ENCODE results near the gene ZNF766. TPM values are rescaled to one million over a fixed set of nuclear protein-coding genes. Genes with fewer than 3 reads are reported as not detected.

ZNF766 gene
- total and polyA plus RNA-seq, 9 of the 15 experiments (the other 6 are each of a cell fraction or from before 2014, with no cell fraction given), result 6.7 to 23.0 (median 11.2) TPM

DNA sequence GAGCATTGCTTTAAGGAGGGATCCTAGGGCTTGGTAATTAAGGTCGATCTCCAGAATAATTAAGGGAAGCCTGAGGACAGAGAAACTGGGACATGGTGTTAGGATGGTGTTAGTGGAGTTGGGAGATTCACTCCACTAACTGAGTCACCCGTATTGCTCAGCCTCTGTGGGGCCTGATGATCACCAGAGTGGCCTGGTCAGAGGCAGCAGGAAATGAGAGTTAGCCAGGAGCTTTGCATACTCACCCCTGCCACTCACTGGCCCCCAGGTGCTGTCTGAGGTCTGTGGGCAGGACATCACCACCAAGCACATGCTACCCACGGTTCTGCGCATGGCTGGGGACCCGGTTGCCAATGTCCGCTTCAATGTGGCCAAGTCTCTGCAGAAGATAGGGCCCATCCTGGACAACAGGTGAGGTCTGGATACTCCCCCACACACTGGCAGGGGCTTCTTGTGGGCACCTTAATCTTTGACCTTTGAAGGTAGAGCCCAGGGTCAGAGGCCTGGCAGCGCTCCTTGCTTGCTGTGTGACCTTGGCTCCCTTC is 47.5 kb upstream of the ZNF766 start (continued):
- TF ChIP-seq SAFB2 (IDR thresholded peaks at IDR 0.05; ENCODE audit: borderline replicate concordance, low read depth, low read length, severe bottlenecking), result no peak

- Histone ChIP-seq H3K9ac (ENCODE audit: insufficient read depth in 1 of 2, low read depth in 2 of 2, low read length in 2 of 2) (no peak overlapping the region), H3K4me3 (no peak overlapping the region), H3K36me3 (ENCODE audit: control insufficient read depth, insufficient read depth, low read length) (peaks cover 90% of the 10 kb centered on the region), H3K9me3 (replicated peaks; ENCODE audit: control insufficient read depth, insufficient read depth, low read depth, low read length) (no peaks in the 10 kb centered on the region), H3K4me2 (ENCODE audit: insufficient read depth, low read length) (no peak overlapping the region), H3K79me2 (ENCODE audit: control insufficient read depth, insufficient read depth, low read length) (no peaks in the 10 kb centered on the region), H3K9me1 (ENCODE audit: control insufficient read depth, insufficient read depth, low read length) (no peaks in the 10 kb centered on the region), H3K27ac (ENCODE audit: extremely low read depth, low read depth, low read length) (no peak overlapping the region), H4K20me1 (replicated peaks; ENCODE audit: control insufficient read depth, insufficient read depth, low read length) (no peaks in the 10 kb centered on the region), H2AFZ (ENCODE audit: low read depth, low read length) (no peak overlapping the region), H3K27me3 (ENCODE audit: control insufficient read depth in 2 of 2, insufficient read depth in 2 of 2, low read length in 2 of 2) (no peaks in the 10 kb centered on the region), H3K4me1 (replicated peaks in 1 of 2; ENCODE audit: control insufficient read depth in 2 of 2, insufficient read depth in 2 of 2, low read length in 2 of 2) (no peaks in the 10 kb centered on the region)
- WGBS (ENCODE audit: insufficient coverage, low coverage, missing lambda C conversion rate), result 95% methylated on average over 5 of the region's 5 CpGs
- FAIRE-seq, result no peak
- TF ChIP-seq NKRF (IDR thresholded peaks at IDR 0.05; ENCODE audit: borderline replicate concordance) (no peak), RBM25 (IDR thresholded peaks at IDR 0.05; ENCODE audit: low read depth, low read length, severe bottlenecking) (no peak), ARNT (IDR thresholded peaks at IDR 0.05) (no peak), NR2F6 (CRISPR knock-in tag; IDR thresholded peaks at IDR 0.05) (no peak), KDM1A (IDR thresholded peaks at IDR 0.05) (no peak), TCF7 (IDR thresholded peaks at IDR 0.05; ENCODE audit: borderline replicate concordance) (no peak), ATF6 (CRISPR knock-in tag; IDR thresholded peaks at IDR 0.05) (no peak)
- DNase-seq (ENCODE audit: extremely low read depth in 1 of 4, low spot score in 3 of 4), result no peak
- BruUV-seq (replicated peaks), result no TSS peak
- ChIA-PET CTCF (ENCODE audit: low intra/inter-chr PET ratio) (no interaction called here), POLR2A (no interaction called here)
- intact Hi-C loops (cut with micrococcal nuclease) (no loop called here), in situ Hi-C loops (cut with MboI) (no loop called here)
- no peak for ATAC-seq
Measured at GRCh38 chr19:52224211-52224610, 45.2 kb upstream of the ZNF766 start.
